Uterus (tissue), 2 donors: ENCODE data around the gene SEC23A.
A peak's percentile ranks its signal among the peaks of the same experiment; 100 is the strongest.

ENCODE experiments used
- POLR2A ChIP-seq, 2 donors: fragments of 450-650 bp; IDR thresholded peaks; one replicate each; pipeline ENCODE4 v1.6.1; 2016; ENCODE audit warnings: antibody characterized with exemption in 2 of 2, mild to moderate bottlenecking in 1 of 2, moderate library complexity in 1 of 2
- TF ChIP-seq, protein P1 (sequence below), 4 experiments: fragments of 200-600 bp in 2 of 4; fragments of 450-650 bp in 2 of 4; sonication (generic) in 2 of 4; IDR thresholded peaks; one replicate each; pipeline ENCODE4 v1.5.1; 2016 to 2019; ENCODE audit warnings: antibody characterized with exemption in 4 of 4, mild to moderate bottlenecking in 2 of 4, moderate library complexity in 1 of 4

DNA sequence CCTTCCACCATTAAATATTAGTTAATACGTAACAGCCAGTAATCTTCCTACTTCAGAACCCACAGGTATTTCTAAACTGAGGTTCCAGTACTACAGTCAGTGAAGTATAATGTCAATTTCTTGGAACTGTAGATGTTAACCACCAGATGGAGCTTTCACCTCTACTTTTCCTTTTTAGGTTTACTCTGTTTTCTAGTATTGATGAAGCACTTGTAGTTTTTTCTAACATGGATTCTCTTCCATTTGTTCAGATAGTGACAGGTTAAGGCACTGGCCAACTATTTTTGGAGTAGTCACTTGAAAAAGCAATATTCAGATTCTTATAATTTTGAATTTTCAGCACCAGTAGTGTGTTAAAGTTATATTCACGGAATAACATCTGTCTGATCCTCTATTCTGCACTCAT is 4.6 kb upstream of the SEC23A start:
- TF ChIP-seq, protein P1, sequence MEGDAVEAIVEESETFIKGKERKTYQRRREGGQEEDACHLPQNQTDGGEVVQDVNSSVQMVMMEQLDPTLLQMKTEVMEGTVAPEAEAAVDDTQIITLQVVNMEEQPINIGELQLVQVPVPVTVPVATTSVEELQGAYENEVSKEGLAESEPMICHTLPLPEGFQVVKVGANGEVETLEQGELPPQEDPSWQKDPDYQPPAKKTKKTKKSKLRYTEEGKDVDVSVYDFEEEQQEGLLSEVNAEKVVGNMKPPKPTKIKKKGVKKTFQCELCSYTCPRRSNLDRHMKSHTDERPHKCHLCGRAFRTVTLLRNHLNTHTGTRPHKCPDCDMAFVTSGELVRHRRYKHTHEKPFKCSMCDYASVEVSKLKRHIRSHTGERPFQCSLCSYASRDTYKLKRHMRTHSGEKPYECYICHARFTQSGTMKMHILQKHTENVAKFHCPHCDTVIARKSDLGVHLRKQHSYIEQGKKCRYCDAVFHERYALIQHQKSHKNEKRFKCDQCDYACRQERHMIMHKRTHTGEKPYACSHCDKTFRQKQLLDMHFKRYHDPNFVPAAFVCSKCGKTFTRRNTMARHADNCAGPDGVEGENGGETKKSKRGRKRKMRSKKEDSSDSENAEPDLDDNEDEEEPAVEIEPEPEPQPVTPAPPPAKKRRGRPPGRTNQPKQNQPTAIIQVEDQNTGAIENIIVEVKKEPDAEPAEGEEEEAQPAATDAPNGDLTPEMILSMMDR (IDR thresholded peaks at IDR 0.05), result peak in 2 of 4 experiments; percentile 12 to 19
- no peak for TF ChIP-seq POLR2A (IDR thresholded peaks at IDR 0.05)
